ENCODE data around the gene NFYA.

DNA sequence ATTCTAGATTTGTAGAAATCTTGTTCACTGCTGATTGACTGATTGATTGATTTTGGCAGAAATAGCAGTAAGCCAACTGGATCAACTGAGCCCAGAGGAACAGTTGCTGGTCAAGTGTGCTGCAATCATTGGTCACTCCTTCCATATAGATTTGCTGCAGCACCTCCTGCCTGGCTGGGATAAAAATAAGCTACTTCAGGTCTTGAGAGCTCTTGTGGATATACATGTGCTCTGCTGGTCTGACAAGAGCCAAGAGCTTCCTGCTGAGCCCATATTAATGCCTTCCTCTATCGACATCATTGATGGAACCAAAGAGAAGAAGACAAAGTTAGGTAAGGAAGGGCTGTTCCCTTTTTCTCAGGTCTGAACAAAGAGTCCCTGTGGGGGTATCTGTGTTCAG lies 50.1 kb downstream of the NFYA start:
- TF ChIP-seq, protein P1, sequence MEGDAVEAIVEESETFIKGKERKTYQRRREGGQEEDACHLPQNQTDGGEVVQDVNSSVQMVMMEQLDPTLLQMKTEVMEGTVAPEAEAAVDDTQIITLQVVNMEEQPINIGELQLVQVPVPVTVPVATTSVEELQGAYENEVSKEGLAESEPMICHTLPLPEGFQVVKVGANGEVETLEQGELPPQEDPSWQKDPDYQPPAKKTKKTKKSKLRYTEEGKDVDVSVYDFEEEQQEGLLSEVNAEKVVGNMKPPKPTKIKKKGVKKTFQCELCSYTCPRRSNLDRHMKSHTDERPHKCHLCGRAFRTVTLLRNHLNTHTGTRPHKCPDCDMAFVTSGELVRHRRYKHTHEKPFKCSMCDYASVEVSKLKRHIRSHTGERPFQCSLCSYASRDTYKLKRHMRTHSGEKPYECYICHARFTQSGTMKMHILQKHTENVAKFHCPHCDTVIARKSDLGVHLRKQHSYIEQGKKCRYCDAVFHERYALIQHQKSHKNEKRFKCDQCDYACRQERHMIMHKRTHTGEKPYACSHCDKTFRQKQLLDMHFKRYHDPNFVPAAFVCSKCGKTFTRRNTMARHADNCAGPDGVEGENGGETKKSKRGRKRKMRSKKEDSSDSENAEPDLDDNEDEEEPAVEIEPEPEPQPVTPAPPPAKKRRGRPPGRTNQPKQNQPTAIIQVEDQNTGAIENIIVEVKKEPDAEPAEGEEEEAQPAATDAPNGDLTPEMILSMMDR (IDR thresholded peaks at IDR 0.05) = no peak
- no peak for TF ChIP-seq POLR2A (IDR thresholded peaks at IDR 0.05)
